HEK293 (cell line): ENCODE data around the gene MAL.

Experiments
- CTCF ChIP-seq: fragments of 450-650 bp; formaldehyde crosslinking; IDR thresholded peaks from 2 replicates; pipeline ENCODE4 v1.5.1; 2016; ENCODE audit warnings: missing biosample characterization, missing genetic modification characterization
- ZBTB8A ChIP-seq: fragments of 450-650 bp; formaldehyde crosslinking; IDR thresholded peaks from 2 replicates; pipeline ENCODE4 v1.5.1; 2016; ENCODE audit warnings: missing biosample characterization, missing genetic modification characterization
- ZNF174 ChIP-seq: fragments of 450-650 bp; formaldehyde crosslinking; IDR thresholded peaks from 2 replicates; pipeline ENCODE4 v1.5.0; 2017; ENCODE audit warnings: missing biosample characterization, mild to moderate bottlenecking, missing genetic modification characterization
- ZNF580 ChIP-seq: fragments of 450-650 bp; formaldehyde crosslinking; IDR thresholded peaks from 2 replicates; pipeline ENCODE4 v1.5.1; 2016; ENCODE audit warnings: missing biosample characterization, missing genetic modification characterization

- TF ChIP-seq CTCF (tag by site-specific recombination) (no peak), ZBTB8A (tag by site-specific recombination) (no peak), ZNF580 (no peak), ZNF174 (tag by site-specific recombination) (no peak)
Observed at GRCh38 chr2:95018301-95018700, 7.2 kb upstream of the MAL start.
